ENCODE results near the gene CFLAR.

DNA sequence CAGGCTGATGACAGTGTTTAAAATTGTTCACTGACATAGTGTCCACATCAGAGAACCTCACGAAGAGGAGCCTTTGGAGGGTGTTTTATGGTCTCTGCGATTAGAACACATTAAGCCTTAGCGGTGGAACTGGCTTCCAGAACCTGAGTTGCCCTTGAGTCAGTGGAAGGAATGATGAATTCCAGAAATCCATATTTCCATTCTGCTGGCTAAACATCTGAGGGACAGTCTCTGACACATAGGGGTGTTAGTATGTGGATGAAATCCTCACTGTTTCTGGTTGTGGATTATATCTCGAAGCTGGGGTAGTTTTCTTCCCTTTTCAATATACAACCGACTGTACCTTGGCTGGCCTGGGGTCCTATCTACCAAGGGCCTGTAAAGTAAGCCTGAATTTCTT, 71.0 kb downstream of the CFLAR start:
- TF ChIP-seq, protein P1, sequence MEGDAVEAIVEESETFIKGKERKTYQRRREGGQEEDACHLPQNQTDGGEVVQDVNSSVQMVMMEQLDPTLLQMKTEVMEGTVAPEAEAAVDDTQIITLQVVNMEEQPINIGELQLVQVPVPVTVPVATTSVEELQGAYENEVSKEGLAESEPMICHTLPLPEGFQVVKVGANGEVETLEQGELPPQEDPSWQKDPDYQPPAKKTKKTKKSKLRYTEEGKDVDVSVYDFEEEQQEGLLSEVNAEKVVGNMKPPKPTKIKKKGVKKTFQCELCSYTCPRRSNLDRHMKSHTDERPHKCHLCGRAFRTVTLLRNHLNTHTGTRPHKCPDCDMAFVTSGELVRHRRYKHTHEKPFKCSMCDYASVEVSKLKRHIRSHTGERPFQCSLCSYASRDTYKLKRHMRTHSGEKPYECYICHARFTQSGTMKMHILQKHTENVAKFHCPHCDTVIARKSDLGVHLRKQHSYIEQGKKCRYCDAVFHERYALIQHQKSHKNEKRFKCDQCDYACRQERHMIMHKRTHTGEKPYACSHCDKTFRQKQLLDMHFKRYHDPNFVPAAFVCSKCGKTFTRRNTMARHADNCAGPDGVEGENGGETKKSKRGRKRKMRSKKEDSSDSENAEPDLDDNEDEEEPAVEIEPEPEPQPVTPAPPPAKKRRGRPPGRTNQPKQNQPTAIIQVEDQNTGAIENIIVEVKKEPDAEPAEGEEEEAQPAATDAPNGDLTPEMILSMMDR (IDR thresholded peaks at IDR 0.05; ENCODE audit: insufficient read depth, low read depth, low read length): no peak
- no peak for TF ChIP-seq EZH2 (IDR thresholded peaks at IDR 0.05; ENCODE audit: insufficient read depth, low read length)

All from astrocyte (in vitro differentiated cells and primary cell).